HepG2 (cell line): ENCODE results near the gene TH. TPM values are rescaled to one million over a fixed set of nuclear protein-coding genes. Genes with fewer than 3 reads are reported as not detected.

Experiments used
- ATAC-seq: fragments of 200-7000 bp; cut with Tn5 transposase; 3 replicates; pipeline ENCODE4 v1.9.1; 2020; ENCODE audit warnings: mild to moderate bottlenecking, moderate library complexity
- BruUV-seq: library from RNA; stranded (reverse); fragments of 400-500 nt; replicated peaks from 2 replicates; lab custom pipeline; 2021; lab: Mats Ljungman, UMichigan
- CTCF ChIA-PET: fragments of 300-600 bp; formaldehyde crosslinking; extraction: SDS; loops from one replicate; lab custom pipeline; 2021; ENCODE audit warnings: low total read pairs, inconsistent platforms, low intra/inter-chr PET ratio; lab: Yijun Ruan, JAX
- POLR2A ChIA-PET: fragments of 350-600 bp; sonication (Branson Sonifier 250); formaldehyde crosslinking; loops from one replicate; lab custom pipeline; 2020; ENCODE audit warnings: antibody characterized with exemption, inconsistent platforms; lab: Yijun Ruan, JAX
- DNase-seq: peaks from one replicate; pipeline ENCODE4 v3.0.0-alpha.2; 2015; ENCODE audit warnings: low spot score
- FAIRE-seq: peaks from 3 replicates; lab custom pipeline; 2011; peaks lifted over from hg19 to GRCh38; lab: Jason Lieb, UNC
- H2AFZ ChIP-seq: one replicate; pipeline ENCODE4 v1.6.1; 2011; ENCODE audit warnings: low read length, inconsistent platforms
- H3K27ac ChIP-seq: fragments of 300-600 bp; 3 replicates; pipeline ENCODE4 v1.8.0; 2011; ENCODE audit warnings: mixed run types, mild to moderate bottlenecking, mixed read lengths, low read length, inconsistent platforms; ENCODE audit not compliant: insufficient read depth; ENCODE audit errors: extremely low read length
- H3K27me3 ChIP-seq, 2 experiments: fragments of 200-600 bp in 1 of 2; 2 replicates in 1 of 2; 3 replicates in 1 of 2; pipeline versions ENCODE4 v1.6.0 to v1.8.0; 2011; ENCODE audit warnings: low read length in 2 of 2, mild to moderate bottlenecking in 2 of 2, moderate library complexity in 2 of 2, inconsistent platforms in 1 of 2; ENCODE audit not compliant: insufficient read depth in 2 of 2, control insufficient read depth in 1 of 2
- H3K36me3 ChIP-seq, 2 experiments: fragments of 200-600 bp in 1 of 2; replicated peaks in 1 of 2; 2 replicates in 1 of 2; 3 replicates in 1 of 2; pipeline versions ENCODE4 v1.5.1 to v1.8.0; 2011; ENCODE audit warnings: low read length in 2 of 2, inconsistent platforms in 1 of 2; ENCODE audit not compliant: insufficient read depth in 2 of 2, control insufficient read depth in 1 of 2
- H3K4me1 ChIP-seq: 2 replicates; pipeline ENCODE4 v1.5.1; 2012; ENCODE audit warnings: low read length, inconsistent platforms; ENCODE audit not compliant: insufficient read depth
- H3K4me2 ChIP-seq: 2 replicates; pipeline ENCODE4 v1.6.0; 2011; ENCODE audit warnings: low read depth, low read length, inconsistent platforms
- H3K4me3 ChIP-seq, 3 experiments: fragments of 200-600 bp in 1 of 3; sonication (generic), shearing (Covaris generic) in 1 of 3; replicated peaks in 1 of 3; 2 replicates each; pipeline ENCODE4 v1.5.1; 2011 to 2016; ENCODE audit warnings: low read length in 3 of 3, inconsistent platforms in 2 of 3, low read depth in 2 of 3, mild to moderate bottlenecking in 2 of 3, control low read depth in 1 of 3, mixed read lengths in 1 of 3; ENCODE audit not compliant: insufficient read depth in 1 of 3
- H3K79me2 ChIP-seq: one replicate; pipeline ENCODE4 v1.6.1; 2011; ENCODE audit warnings: low read length, inconsistent platforms; ENCODE audit not compliant: insufficient read depth
- H3K9ac ChIP-seq: 2 replicates; pipeline ENCODE4 v1.6.0; 2011; ENCODE audit warnings: mild to moderate bottlenecking, low read depth, low read length, inconsistent platforms; ENCODE audit not compliant: insufficient read depth
- H3K9me3 ChIP-seq: 2 replicates; pipeline ENCODE4 v1.5.1; 2012; ENCODE audit warnings: mild to moderate bottlenecking, low read length
- H4K20me1 ChIP-seq: 2 replicates; pipeline ENCODE4 v1.6.0; 2011; ENCODE audit warnings: inconsistent platforms, mild to moderate bottlenecking, low read length, moderate library complexity; ENCODE audit not compliant: insufficient read depth
- ATF7 ChIP-seq, 2 experiments: fragments of 450-650 bp in 1 of 2; sonication (generic) in 1 of 2; formaldehyde crosslinking in 1 of 2; IDR thresholded peaks; 2 replicates each; pipeline versions ENCODE4 v1.4.0 to v1.6.1; 2016 to 2020; ENCODE audit warnings: antibody characterized with exemption in 1 of 2, mild to moderate bottlenecking in 1 of 2, missing genetic modification reagents in 1 of 2
- ELF4 ChIP-seq: sonication (generic); formaldehyde crosslinking; IDR thresholded peaks from 2 replicates; pipeline ENCODE4 v1.5.0; 2020; ENCODE audit warnings: missing genetic modification reagents, mild to moderate bottlenecking, moderate library complexity, borderline replicate concordance
- MAX ChIP-seq: IDR thresholded peaks from 2 replicates; pipeline ENCODE4 v1.6.1; 2012; ENCODE audit warnings: inconsistent platforms
- MNT ChIP-seq: fragments of 450-650 bp; IDR thresholded peaks from 2 replicates; pipeline ENCODE4 v1.6.1; 2016
- MXI1 ChIP-seq: IDR thresholded peaks from 3 replicates; pipeline ENCODE4 v1.6.1; 2012; ENCODE audit warnings: low read depth, low read length, inconsistent platforms, borderline replicate concordance
- POLR2A ChIP-seq, 2 experiments: IDR thresholded peaks; 2 replicates each; pipeline ENCODE4 v1.6.1; 2011; ENCODE audit warnings: low read depth in 2 of 2, low read length in 2 of 2, mild to moderate bottlenecking in 1 of 2, moderate library complexity in 1 of 2; ENCODE audit not compliant: insufficient read depth in 1 of 2
- ZNF570 ChIP-seq: sonication (generic); formaldehyde crosslinking; IDR thresholded peaks from 2 replicates; pipeline ENCODE4 v1.4.0; 2020; ENCODE audit warnings: mild to moderate bottlenecking, missing genetic modification reagents, borderline replicate concordance
- ZNF646 ChIP-seq: sonication (generic); formaldehyde crosslinking; IDR thresholded peaks from 2 replicates; pipeline ENCODE4 v1.9.0; 2021; ENCODE audit warnings: mild to moderate bottlenecking, missing genetic modification reagents
- WGBS: methylation state at CpG from one replicate; pipeline ENCODE4 v1.1.6; 2017; ENCODE audit warnings: low lambda C conversion rate; 5-methylcytosine and 5-hydroxymethylcytosine counted together
- in situ Hi-C: cut with HindIII; loops from 2 replicates; pipeline ENCODE4 v1.10.0; 2017; ENCODE audit warnings: low pct_unique_long_range_greater_than_20kb; ENCODE audit not compliant: extremely low pct_ligation_motif_present
- intact Hi-C: fragments of 100-400 bp; cut with micrococcal nuclease; formaldehyde crosslinking; loops from one replicate; pipeline ENCODE4 v1.10.0; 2022; ENCODE audit not compliant: unreplicated experiment
- polyA plus RNA-seq, 8 experiments: library from polyadenylated mRNA; depleted of rRNA in 3 of 8; stranded (reverse) in 7 of 8; unstranded in 1 of 8; fragments of >200 nt; fragmentation: Illumina TruSeq in 4 of 8; extraction: Trizol in 4 of 8; gene quantifications; 2 replicates each; pipeline versions ENCODE4 v1.2.1 to v1.2.3, GENCODE V29; 2011 to 2016; ENCODE audit warnings: low read depth in 4 of 8, missing spikeins in 1 of 8, mixed read lengths in 1 of 8; ENCODE audit not compliant: insufficient read depth in 1 of 8
- total RNA-seq, 5 experiments: library from RNA; depleted of rRNA; stranded (reverse); fragments of >200 nt; fragmentation: Illumina TruSeq; extraction: Trizol; gene quantifications; 2 replicates each; pipeline ENCODE4 v1.2.3, GENCODE V29; 2016; ENCODE audit warnings: low read depth in 1 of 5

TH gene
- total and polyA plus RNA-seq, 2 of the 13 experiments (the other 11 are each of a cell fraction or from before 2014, with no cell fraction given) = 0.36 TPM; not detected in 1

- TF ChIP-seq MAX = peak; percentile 74
- no peak for TF ChIP-seq ELF4 (CRISPR knock-in tag)
- no peak for TF ChIP-seq POLR2A (IDR thresholded peaks at IDR 0.05; ENCODE audit: insufficient read depth in 1 of 2, low read depth in 2 of 2, low read length in 2 of 2)
- TF ChIP-seq MXI1 = peak; percentile 11; the same call in 1 of the 3 replicates
- TF ChIP-seq, all 625 proteins: peak for 10
These were observed 45.8 kb upstream of the TH start (continued) for GRCh38 chr11:2217211-2218030.

GRCh38 chr11:2216400-2217064 lies 44.9 kb upstream of the TH start:
- 80% methylated on average over 7 of the region's 9 CpGs for WGBS
- H3K9me3 ChIP-seq = no peaks in the 10 kb centered on the region
- H3K27me3 ChIP-seq = peaks cover 0 to 6% of the 10 kb centered on the region in 2 experiments; a peak in 3 of 5 replicates
- H3K4me2 ChIP-seq = no peak overlapping the region
- no peak overlapping the region for H3K4me3 ChIP-seq
- no peaks in the 10 kb centered on the region for H3K36me3 ChIP-seq
- no peak overlapping the region for H3K9ac ChIP-seq
- BruUV-seq = no TSS peak
- peaks cover 75% of the 10 kb centered on the region for H3K4me1 ChIP-seq
- peak; percentile 93 for TF ChIP-seq ZNF646 (CRISPR knock-in tag)
- TF ChIP-seq MNT = 0 out of 2 replicates have a peak, but pooled peaks have one; percentile 2
- TF ChIP-seq ATF7 (IDR thresholded peaks at IDR 0.05) = 0 out of 2 replicates have a peak, but pooled peaks have one; percentile 1
- TF ChIP-seq ATF7 (CRISPR knock-in tag; IDR thresholded peaks at IDR 0.05) = no peak
- no peak for TF ChIP-seq ZNF570
- intact Hi-C loops = loop anchor here (10.0 kb wide), 1 partner anchor 48 kb away; no protein-coding TSS in a partner anchor
- in situ Hi-C loops = loop anchor here (25.0 kb wide), 1 partner anchor 521 kb away; no protein-coding TSS in a partner anchor
- H3K27ac ChIP-seq = no peak overlapping the region
- no peak for ATAC-seq
- CTCF ChIA-PET = interaction anchor here (1.2 to 1.4 kb wide), 2 partner anchors 19 to 83 kb away, joined by 8 to 11 read pairs; no protein-coding TSS in a partner anchor
- no peak for FAIRE-seq
- H4K20me1 ChIP-seq = no peaks in the 10 kb centered on the region
- DNase-seq = no peak
- H3K79me2 ChIP-seq = peaks cover 2% of the 10 kb centered on the region
- POLR2A ChIA-PET = interaction anchor here (0.8 kb wide), 1 partner anchor 184 kb away, joined by 5 read pairs; the partner anchor contains the start of gene TSSC4
- H2AFZ ChIP-seq = no peak overlapping the region
